ENCODE data around the gene PPP1R3F.

- TF ChIP-seq CTCF (conservative IDR thresholded peaks at IDR 0.05; ENCODE audit: low read length) (no peak), EZH2phosphoT487 (IDR thresholded peaks at IDR 0.05; ENCODE audit: borderline replicate concordance) (no peak)
Observed at GRCh38 chrX:49282647-49283011, 13.0 kb downstream of the PPP1R3F start.
